ENCODE data around the gene UQCC2. TPM values are rescaled to one million over a fixed set of nuclear protein-coding genes. Genes with fewer than 3 reads are reported as not detected.

The UQCC2 gene
- total RNA-seq (ENCODE audit: low replicate concordance): 14.7 and 33.9 TPM in 2 replicates

GRCh38 chr6:33711140-33712129 lies at the start of gene UQCC2:
TSS of gene UQCC2 (minus strand) at chr6:33711700. CDS start at chr6:33711686, 14 bp downstream.

GRCh38 chr6:33746651-33747100 lies 35.2 kb upstream of the UQCC2 start, which contains the start of gene IP6K3:
TSS of gene IP6K3 (minus strand) at chr6:33746905. CDS start at chr6:33735476, 11,429 bp downstream.

Other genes with a start within 250 kb of the UQCC2 start
- gene BAK1, start 131.4 kb downstream of the UQCC2 start, total RNA-seq (ENCODE audit: low replicate concordance): 10.5 and 19.7 TPM in 2 replicates
- gene ITPR3, start 90.4 kb downstream of the UQCC2 start, total RNA-seq (ENCODE audit: low replicate concordance): 14.4 and 42.9 TPM in 2 replicates
- gene IP6K3, start 35.2 kb upstream of the UQCC2 start, total RNA-seq (ENCODE audit: low replicate concordance): 0.30 TPM in 1 of 2 replicates, not detected in the other
- 28.1 and 37.6 TPM in 2 replicates for gene LEMD2, start 77.4 kb upstream of the UQCC2 start, total RNA-seq (ENCODE audit: low replicate concordance)
- not detected in 2 replicates for gene MLN, start 92.3 kb upstream of the UQCC2 start, total RNA-seq (ENCODE audit: low replicate concordance)